ENCODE measurements around the gene TRPC4.
A peak's percentile ranks its signal among the peaks of the same experiment; 100 is the strongest.

The TRPC4 gene

GRCh38 chr13:37884026-37884425, 14.5 kb upstream of the TRPC4 start:
- no peak for DNase-seq (ENCODE audit: low read depth in 1 of 2, low spot score in 1 of 2)
- no peak for TF ChIP-seq JUND (IDR thresholded peaks at IDR 0.05; ENCODE audit: low read depth)
- in situ Hi-C loops (cut with HindIII; ENCODE audit: low pct_unique_long_range_greater_than_20kb, low sequenced_read_pairs): no loop called here

- in situ Hi-C loops (cut with HindIII; ENCODE audit: low pct_unique_long_range_greater_than_20kb, low sequenced_read_pairs): no loop called here
- peak in 1 of 2 experiments; percentile 6 for DNase-seq (ENCODE audit: low read depth in 1 of 2, low spot score in 1 of 2)
Measured at GRCh38 chr13:37878921-37879320, 9.3 kb upstream of the TRPC4 start.

GRCh38 chr13:37878496-37878895, 8.9 kb upstream of the TRPC4 start:
- no peak for DNase-seq (ENCODE audit: low read depth in 1 of 2, low spot score in 1 of 2)
- TF ChIP-seq JUND (IDR thresholded peaks at IDR 0.05; ENCODE audit: low read depth): no peak
- in situ Hi-C loops (cut with HindIII; ENCODE audit: low pct_unique_long_range_greater_than_20kb, low sequenced_read_pairs): no loop called here

More at GRCh38 chr13:37878921-37879320, 9.3 kb upstream of the TRPC4 start:
- no peak for TF ChIP-seq JUND (IDR thresholded peaks at IDR 0.05; ENCODE audit: low read depth)

GRCh38 chr13:37870895-37871550, 1.5 kb upstream of the TRPC4 start:
- in situ Hi-C loops (cut with HindIII; ENCODE audit: low pct_unique_long_range_greater_than_20kb, low sequenced_read_pairs): no loop called here
- DNase-seq (ENCODE audit: low read depth in 1 of 2, low spot score in 1 of 2): no peak
- no peak for TF ChIP-seq JUND (IDR thresholded peaks at IDR 0.05; ENCODE audit: low read depth)

- TF ChIP-seq JUND (IDR thresholded peaks at IDR 0.05; ENCODE audit: low read depth): no peak
- DNase-seq (ENCODE audit: low read depth in 1 of 2, low spot score in 1 of 2): no peak
- in situ Hi-C loops (cut with HindIII; ENCODE audit: low pct_unique_long_range_greater_than_20kb, low sequenced_read_pairs): no loop called here
Measured at GRCh38 chr13:37870489-37870845, 895 bp upstream of the TRPC4 start.

- DNase-seq (ENCODE audit: low read depth in 1 of 2, low spot score in 1 of 2): no peak
- in situ Hi-C loops (cut with HindIII; ENCODE audit: low pct_unique_long_range_greater_than_20kb, low sequenced_read_pairs): no loop called here
- TF ChIP-seq JUND (IDR thresholded peaks at IDR 0.05; ENCODE audit: low read depth): no peak
Measured at GRCh38 chr13:37869506-37869755, 141 bp downstream of the TRPC4 start.

GRCh38 chr13:37868691-37869505, 674 bp downstream of the TRPC4 start:
- no peak for DNase-seq (ENCODE audit: low read depth in 1 of 2, low spot score in 1 of 2)
- TF ChIP-seq JUND (IDR thresholded peaks at IDR 0.05; ENCODE audit: low read depth): no peak
- in situ Hi-C loops (cut with HindIII; ENCODE audit: low pct_unique_long_range_greater_than_20kb, low sequenced_read_pairs): no loop called here

GRCh38 chr13:37863708-37864107, 5.9 kb downstream of the TRPC4 start:
- in situ Hi-C loops (cut with HindIII; ENCODE audit: low pct_unique_long_range_greater_than_20kb, low sequenced_read_pairs): no loop called here
- DNase-seq (ENCODE audit: low read depth in 1 of 2, low spot score in 1 of 2): no peak
- no peak for TF ChIP-seq JUND (IDR thresholded peaks at IDR 0.05; ENCODE audit: low read depth)

GRCh38 chr13:37835392-37835791, 34.2 kb downstream of the TRPC4 start:
- TF ChIP-seq JUND (IDR thresholded peaks at IDR 0.05; ENCODE audit: low read depth): no peak
- no peak for DNase-seq (ENCODE audit: low read depth in 1 of 2, low spot score in 1 of 2)
- in situ Hi-C loops (cut with HindIII; ENCODE audit: low pct_unique_long_range_greater_than_20kb, low sequenced_read_pairs): no loop called here

GRCh38 chr13:37833411-37833810, 36.2 kb downstream of the TRPC4 start:
- in situ Hi-C loops (cut with HindIII; ENCODE audit: low pct_unique_long_range_greater_than_20kb, low sequenced_read_pairs): no loop called here
- TF ChIP-seq JUND (IDR thresholded peaks at IDR 0.05; ENCODE audit: low read depth): no peak
- no peak for DNase-seq (ENCODE audit: low read depth in 1 of 2, low spot score in 1 of 2)

GRCh38 chr13:37816276-37816675, 53.3 kb downstream of the TRPC4 start:
- in situ Hi-C loops (cut with HindIII; ENCODE audit: low pct_unique_long_range_greater_than_20kb, low sequenced_read_pairs): no loop called here
- DNase-seq (ENCODE audit: low read depth in 1 of 2, low spot score in 1 of 2): no peak
- TF ChIP-seq JUND (IDR thresholded peaks at IDR 0.05; ENCODE audit: low read depth): no peak

- no peak for DNase-seq (ENCODE audit: low read depth in 1 of 2, low spot score in 1 of 2)
Measured at GRCh38 chr13:37811441-37811840, 58.1 kb downstream of the TRPC4 start.

GRCh38 chr13:37806666-37807065, 62.9 kb downstream of the TRPC4 start:
- in situ Hi-C loops (cut with HindIII; ENCODE audit: low pct_unique_long_range_greater_than_20kb, low sequenced_read_pairs): no loop called here
- no peak for TF ChIP-seq JUND (IDR thresholded peaks at IDR 0.05; ENCODE audit: low read depth)
- DNase-seq (ENCODE audit: low read depth in 1 of 2, low spot score in 1 of 2): peak in 1 of 2 experiments; percentile 24

More at GRCh38 chr13:37811441-37811840, 58.1 kb downstream of the TRPC4 start:
- TF ChIP-seq JUND (IDR thresholded peaks at IDR 0.05; ENCODE audit: low read depth): no peak
- in situ Hi-C loops (cut with HindIII; ENCODE audit: low pct_unique_long_range_greater_than_20kb, low sequenced_read_pairs): no loop called here

Measured in T47D (cell line).